Stimulated activated CD8-positive, alpha-beta memory T cell treated with anti-CD3 and anti-CD28 coated beads, Interleukin-4, amount 100 ng/mL, for 24 hours (primary cell): ENCODE measurements around the gene FOXK2.

Source experiments
- DNase-seq: peaks from one replicate; pipeline ENCODE4 v3.0.0-alpha.2; 2020; ENCODE audit warnings: low read depth

FOXK2 gene

DNA sequence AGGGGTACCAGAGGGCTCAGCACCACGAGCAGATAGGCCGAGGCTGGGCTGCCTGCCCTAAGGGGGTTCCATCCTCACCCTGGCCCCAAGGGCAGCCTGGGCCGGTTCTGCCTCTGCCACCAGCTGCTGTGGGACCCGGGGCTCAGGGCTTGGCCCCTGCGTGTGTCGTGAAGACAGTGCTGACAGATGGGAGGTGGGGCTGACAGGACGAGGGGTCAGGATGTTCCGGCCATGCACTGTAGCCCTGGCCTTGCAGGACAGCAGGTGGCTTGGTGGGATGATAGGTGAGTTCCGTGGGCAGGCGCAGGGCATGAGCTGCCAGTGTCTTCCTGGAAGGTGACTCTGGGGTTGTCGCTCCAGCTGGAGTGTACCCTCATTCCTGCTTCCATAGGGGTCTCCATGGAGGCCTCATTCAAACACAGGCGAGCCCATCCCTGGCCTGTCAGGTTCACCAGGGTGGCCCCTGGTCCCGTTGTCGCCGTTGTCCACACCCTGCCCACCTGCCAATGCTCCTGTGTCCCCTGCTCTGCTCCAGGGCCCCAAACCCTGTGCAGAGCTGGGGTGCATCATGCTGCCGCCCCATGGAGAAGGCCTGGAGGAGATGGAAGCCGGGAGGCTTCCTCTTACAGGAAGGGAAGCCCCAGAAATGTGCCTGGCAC, 71.5 kb downstream of the FOXK2 start:
- DNase-seq = no peak

DNA sequence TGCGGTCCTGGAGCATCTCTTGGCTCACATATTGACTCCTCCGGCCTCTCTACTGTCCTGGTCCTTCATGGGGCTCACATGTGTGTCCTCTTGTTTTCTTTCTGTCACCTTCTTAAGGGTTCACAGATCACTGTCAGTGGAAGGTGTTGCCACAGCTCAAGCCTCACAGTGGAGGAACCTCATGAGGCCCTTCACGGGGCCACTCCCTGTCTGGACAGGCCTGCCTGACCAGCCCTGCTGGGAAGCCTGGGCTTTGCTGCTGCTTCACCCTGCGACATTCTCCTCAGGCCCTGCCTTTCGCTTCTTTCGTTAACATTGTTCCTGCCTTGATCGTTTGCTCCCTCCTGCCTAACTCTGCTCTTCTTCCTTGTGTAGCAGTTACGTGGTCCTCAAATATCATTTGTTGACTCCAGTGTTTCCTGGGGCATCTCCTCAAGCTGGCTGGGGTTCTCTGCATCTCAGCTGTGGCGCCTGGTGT, 72.8 kb downstream of the FOXK2 start:
- no peak for DNase-seq

DNA sequence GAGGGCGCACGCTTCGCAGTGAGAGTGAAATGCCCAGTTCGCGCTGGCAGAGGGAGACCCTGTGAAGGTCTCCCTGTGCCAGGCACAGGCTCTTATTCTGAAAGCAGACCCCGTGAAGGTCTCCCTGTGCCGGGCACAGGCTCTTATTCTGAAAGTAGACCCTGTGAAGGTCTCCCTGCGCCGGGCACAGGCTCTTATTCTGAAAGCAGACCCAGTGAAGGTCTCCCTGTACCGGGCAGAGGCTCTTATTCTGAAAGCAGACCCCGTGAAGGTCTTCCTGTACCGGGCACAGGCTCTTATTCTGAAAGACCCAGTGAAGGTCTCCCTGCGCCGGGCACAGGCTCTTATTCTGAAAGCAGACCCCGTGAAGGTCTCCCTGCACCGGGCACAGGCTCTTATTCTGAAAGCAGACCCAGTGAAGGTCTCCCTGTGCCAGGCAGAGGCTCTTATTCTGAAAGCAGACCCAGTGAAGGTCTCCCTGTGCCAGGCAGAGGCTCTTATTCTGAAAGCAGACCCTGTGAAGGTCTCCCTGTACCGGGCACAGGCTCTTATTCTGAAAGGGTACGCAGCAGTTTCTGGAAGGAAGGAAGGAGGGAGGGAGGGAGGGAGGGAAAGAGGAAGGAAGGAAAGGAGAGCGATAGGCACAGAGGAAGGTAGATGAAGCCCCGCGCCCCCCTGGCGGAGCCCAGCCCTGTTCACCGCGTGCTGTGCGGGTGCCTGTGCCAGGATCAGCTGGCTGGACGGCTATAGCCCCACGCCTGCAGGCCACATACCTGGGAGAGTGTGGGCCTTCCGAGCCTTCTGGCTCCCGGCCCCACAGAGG, 73.4 kb downstream of the FOXK2 start:
- no peak for DNase-seq

DNA sequence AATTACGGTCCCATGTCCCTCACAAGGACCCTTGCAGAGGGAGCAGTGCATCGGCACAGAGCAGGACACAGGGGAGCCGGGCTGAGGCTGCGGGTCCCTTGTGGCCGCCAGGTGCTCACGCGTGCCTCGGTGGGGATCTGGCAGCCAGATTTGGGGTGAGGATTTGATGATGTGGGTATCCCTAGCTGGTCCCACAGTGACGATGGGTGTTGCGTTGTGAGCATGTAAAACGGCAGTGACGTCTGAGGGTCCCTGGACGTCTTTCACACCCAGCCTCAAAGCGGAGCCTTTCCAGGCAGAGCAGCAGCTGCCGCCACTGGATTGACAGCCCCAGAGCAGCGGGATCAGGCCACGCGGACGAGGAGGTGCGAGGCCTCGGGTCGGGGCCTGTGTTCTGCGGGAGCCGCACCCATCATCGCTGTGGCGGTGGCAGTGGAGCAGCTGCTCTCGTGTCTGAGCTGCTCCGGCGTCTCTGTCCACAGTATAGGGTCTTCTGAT, 74.1 kb downstream of the FOXK2 start:
- DNase-seq = no peak

DNA sequence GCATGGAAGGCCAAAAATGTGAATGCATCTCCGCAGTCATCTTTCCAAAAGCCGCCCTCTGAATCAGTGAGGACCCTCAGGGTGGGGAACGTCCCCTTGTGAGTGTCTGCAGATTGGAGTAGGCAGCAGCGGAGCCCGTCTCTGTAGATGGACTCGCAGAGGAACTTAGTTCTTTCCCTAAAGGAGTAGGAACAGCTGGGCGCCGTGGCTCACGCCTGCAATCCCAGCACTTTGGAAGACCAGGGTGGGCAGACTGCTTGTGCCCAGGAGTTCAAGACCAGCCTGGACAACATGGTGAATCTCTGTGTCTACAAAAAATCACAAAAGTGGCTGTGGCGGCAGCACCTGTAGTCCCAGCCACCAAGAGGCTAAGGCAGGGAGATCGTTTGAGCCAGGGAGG, 75.0 kb downstream of the FOXK2 start:
- DNase-seq = no peak

DNA sequence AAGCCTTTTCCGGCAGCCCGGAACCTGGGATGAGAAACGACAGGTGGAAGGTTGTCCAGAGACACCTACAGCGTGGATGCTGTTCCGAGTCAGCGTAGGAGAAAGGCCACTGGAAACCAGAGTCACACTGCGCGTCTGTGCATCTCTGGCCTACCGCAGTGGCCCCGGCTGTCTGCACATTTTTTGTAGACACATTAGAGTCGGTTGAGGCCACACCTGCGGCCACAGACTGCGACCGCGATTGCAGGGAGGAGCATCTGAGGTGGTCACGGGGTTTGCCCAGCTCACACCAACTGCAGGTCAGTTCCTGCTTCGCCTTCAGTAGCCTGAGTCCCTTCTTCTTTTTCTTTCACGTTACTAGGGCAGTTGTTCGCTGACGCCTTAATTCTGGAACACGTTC, 76.4 kb downstream of the FOXK2 start:
- no peak for DNase-seq

DNA sequence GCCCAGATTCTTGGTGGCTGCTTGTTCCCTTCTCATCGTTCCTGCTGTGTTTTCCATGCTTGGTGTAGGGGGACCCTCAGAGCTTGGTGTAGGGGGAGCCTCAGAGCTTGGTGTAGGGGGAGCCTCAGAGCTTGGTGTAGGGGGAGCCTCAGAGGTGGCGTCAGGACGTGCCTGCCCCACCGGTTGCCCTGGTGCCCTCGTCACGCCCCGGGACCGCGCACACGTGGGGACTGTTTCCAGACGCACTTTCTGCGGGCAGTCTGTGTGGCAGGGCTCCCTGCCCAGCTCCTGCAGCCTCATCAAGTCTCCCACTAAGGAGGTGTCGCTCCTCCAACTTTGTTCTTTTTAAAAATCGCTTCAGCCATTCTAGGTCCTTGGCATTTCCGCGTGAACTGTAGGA, 76.8 kb downstream of the FOXK2 start:
- no peak for DNase-seq

DNA sequence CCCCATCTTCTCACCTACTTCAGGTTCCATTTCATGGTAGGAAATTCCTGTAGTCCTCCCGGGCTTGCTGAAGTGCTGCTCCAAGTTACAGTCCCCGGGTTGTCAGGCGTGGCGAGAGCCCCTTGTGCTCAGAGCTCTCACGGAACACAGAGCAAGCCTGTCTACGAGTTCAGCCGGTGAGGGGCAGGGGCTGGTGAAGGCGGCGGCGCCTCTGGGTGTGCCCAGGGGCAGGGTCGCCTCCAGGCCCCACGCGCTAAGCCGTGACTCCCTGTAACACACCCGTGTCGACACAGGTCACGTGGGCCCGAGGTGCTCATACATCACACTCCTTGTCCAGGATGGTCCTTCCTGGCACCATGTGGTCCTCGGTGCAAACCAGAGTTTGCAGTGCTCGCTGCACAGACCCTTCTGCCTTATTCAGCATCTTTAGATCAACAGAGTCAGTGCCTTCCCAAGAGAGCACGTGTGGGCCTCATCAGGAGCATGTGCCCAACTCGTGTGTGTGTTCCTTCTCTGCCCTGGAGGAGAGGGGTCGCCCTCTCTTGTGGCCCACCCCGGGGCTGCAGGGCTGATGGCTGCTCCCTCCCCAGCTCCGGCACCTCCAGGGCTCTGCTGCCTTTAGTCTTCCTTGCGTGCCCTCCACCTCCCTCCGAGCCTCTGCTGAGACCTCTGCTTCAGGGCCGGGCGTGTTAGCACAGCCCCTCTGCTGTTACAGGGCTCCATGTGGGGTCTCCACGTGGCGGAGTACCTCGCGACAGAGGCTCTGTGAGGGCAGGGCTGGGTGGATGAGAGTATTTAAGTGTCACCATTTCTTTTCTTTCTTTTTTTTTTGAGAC, 77.5 kb downstream of the FOXK2 start:
- DNase-seq = no peak

DNA sequence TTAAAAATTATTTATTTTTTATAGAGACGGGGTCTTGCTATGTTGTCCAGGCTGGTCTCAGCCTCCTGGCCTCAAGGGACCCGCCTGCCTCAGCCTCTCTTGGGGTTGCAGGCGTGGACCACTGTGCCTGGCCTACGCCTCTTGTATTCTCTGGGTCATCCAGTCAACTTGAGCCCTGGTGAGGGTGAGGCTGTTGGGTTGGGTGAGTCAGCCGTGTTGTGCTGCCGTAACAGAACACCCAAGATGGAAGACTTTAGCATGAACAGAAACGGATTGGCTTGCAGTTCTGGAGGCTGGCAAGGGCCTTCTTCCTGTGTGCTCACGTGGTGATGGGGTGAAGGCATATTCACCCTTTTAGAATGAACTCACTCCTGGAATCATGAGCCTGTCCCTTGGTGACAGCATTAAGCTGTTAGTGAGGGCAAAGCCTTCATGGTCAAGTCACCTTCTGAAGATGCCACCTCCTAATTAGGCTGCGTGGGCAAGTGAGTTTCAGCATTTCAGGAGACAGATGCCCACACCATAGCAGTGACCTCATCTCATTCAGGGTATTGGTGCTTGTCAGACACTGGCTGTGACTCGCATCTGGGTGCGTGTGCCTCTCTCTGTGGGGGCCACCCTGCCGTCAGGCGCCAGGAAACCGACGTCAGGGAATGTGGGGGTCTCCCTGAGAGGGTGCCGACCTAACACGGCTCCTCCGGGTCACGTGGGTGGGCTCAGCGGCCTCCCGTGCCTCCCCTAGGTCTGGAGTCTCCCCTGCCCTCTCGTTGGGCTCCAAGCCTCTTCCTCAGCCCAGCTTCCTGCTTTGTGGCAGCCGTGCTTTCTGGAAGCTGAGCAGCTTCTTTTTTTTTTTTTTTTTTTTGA, 79.0 kb downstream of the FOXK2 start:
- DNase-seq = no peak

DNA sequence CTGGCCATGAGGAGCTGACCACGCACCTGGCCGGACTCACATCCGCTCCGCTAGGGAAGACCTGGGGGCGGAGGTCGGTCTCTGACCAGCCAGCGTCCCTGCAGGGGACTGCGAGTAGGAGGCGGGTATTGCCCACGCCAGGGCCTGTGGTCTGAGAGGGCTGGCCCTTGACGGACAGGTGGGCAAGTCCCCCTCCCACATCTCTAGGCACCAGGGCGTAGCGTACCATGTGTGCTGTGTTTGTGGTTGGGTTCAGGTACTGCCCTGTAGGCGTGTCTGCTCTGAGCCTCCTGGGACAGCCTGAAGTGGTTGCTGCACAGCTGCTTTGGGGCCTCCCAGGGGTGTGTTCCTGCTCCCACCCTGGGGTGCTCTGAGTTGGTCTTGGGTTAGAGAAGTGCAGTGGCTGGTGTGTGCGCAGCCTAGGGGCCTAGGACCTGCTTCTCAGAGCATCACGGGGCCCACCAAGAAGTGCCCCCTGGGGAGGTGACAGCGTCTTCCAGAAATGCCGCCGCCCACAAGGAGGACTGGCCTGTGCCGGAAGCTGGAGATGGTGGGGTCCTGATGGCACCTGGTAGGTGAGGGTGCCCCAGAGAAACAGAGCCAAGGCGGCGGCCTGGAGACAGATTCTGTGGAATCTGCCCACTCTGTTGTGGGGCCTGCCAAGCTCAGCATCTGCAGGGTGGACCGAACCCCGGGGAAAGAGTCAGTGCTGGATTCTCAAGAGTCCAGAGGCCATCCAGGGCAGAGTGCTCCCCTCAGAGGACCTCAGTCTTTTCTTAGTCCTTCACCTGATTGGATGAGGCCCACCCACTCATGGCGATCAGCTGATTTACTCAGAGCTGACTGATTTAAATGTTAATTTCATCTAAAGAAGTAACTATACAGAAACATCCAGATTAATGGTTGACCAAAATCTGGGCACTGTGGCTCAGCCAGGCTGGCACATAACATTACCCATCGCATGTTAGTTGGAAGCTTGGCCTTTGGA, 80.4 kb downstream of the FOXK2 start:
- DNase-seq = no peak

DNA sequence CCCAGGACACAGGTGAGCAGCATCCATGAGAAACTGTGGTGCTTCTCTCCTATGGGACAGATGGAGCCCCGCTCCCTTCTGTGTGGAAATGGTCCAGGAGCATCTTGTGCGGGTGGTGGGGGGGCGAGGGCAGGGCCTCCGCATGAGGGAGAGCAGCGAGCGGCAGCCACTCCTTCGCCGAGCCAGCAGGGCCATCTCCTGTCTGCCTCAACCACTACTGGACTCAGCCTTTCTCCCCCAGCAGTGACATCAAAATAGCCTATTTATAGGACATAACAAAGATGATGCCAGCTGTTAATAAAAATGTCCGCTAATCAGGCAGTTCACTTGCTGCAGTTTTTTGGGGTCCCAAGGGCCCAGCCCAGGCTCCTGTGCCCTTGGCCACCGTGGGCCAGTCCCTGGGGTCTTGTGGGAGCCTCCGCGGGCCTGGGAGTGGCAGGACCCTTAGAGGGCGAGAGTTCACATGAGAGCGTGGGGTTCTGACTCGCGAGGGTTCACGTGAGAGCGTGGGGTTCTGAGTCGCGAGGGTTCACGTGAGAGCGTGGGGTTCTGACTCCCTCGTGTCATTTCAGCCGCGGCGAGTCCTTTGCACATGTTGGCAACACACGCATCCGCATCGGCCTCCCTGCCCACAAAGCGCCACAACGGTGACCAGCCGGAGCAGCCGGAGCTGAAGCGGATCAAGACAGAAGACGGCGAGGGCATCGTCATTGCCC, 81.4 kb downstream of the FOXK2 start:
- DNase-seq = no peak

DNA sequence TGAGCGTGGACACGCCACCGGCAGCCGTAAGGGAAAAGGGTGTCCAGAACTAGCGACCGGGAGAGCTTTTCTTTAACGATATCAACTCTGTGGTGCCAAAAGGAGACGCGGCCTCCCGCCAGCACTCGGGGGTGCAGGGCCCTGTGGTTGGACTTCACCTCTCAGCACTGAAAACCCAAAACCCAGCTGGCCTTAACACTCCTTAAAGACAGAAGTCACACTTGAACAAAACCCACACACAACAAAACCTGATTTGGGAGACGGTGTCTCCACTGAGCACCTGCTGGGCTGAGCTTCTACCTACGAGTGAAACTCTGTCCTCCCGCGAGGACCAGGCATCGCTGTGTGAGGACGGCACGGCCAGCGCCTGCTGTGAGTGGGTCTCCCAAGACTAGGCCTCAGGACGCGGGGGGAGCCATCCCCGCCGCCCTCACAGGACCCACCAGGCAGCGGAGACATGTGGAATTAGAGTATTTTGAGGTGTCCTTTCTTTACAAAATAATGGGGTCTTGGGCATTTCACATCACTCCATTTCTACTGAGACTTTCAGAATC, 82.0 kb downstream of the FOXK2 start:
- no peak for DNase-seq

DNA sequence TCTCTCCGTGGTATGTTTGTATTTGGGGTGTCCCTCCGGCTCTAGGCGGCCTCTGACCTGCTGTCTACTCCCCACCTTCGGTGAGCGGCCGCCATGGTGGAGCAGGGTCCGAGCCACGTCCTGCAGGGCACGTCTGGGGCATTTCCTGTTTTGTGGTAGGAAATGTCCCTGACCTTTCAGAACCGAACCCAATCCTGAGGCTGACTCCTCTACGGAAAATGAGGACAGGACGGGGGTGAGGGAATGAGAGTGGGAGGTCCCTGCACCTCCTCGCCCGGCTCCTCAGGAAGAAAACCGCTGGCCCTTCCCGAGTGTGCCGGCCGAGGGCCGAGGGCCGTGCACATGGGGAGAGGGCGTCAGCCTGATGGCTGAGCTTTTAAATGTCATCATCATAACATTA, 83.0 kb downstream of the FOXK2 start:
- DNase-seq = no peak

DNA sequence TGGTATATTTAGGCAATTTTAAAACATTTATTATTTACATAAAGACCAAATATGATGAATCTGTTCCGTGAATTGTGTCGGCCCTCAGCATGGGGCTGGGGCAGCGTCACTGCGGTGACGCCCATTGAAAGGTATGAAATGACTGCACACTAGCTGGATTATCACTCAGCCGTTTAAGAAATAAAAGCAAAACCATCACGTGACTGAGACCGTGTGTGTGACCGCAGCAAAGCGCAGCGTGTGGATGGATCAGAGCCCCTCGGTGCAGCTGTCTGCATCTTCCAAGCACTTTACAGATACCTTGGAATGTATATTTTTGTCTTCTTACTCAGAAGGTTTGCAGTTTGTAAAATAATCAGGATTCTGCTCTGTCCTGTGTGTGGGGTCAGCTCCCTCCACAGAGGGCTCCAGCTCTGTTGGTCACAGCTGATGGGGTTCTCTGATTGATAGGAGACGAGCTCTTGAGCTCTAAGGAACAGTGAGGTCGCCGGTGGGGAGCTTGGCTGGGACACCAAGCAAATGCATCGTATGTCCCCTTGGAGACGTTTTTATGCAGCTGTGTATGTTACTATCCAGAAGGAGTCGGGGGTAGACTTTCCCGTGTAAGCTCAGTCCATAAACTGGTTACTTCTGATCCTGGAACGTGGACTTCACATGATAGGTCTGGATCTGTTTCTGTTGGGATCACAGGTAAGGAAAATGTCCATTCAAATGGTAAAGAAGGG, 83.6 kb downstream of the FOXK2 start:
- no peak for DNase-seq

DNA sequence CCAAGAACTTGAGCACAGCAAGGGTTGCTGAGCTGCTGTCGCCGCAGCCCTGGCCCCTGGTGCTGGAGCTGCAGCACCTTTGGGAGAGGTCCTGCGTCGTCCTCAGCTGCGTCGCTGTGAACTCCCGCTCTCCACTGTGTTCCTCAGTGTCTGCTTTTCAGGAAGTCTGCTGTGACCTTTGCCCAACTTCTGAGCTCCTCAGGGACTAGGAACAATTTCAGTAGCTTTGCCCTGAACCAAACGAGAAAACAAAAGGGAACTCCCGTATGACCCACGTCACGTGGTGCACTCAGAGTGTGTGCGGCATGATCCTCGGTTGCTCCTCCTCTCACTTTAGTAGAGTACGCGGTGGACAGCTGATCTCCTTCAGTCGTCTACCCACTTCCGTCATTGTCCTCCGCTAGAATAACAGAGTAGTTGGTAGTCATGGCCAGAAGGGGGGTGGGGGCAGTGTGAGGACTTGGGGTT, 84.5 kb downstream of the FOXK2 start:
- no peak for DNase-seq

DNA sequence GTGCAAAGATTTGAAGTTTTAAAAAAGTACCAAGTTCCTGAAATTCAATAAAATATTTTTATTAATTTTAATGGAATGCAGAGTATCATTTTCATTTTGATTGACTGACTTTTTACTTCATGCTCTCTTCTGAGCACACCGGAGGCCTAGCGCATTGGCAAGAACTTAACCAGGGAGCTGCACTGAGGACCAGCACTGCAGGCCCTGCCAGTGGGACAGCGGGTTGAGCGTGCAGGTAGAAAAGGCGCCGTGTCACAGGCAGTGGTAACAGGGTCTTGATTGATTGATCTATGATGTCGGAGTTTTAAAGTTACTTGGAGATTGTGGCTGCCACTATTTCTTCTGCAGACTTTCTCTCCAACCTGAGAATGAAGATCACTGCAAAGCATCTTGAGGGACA, 85.0 kb downstream of the FOXK2 start:
- DNase-seq = no peak

DNA sequence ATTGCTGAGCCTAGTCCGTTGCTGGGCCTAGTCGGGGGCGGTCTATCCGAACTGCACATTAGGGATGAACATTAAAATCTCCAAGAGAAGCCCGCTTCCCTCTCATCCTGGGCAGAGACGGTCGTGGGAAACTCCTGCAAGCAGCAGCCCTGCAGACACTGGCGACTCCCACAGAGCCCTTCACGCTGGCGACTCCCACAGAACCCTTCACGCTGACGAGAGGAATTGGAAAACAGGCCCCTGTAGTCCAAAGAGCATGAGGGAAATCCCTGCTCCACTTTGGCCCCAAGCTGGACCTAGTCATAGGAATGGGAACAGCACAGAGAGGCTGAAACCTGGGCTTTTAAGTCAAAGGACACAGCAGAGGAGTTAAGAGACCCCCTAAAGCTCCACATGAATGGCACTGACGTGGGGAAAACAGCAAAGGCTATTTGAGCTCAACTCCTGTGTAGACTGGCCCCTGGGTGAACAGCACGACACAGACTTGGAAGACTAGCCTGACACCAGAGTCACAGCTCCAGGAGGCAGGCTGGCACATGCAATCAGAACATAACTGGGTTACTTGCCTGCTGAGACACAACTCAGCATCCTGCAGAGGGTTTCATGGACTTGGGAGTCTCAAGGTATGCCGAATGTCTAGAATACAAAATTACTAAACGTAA, 86.5 kb downstream of the FOXK2 start:
- no peak for DNase-seq

DNA sequence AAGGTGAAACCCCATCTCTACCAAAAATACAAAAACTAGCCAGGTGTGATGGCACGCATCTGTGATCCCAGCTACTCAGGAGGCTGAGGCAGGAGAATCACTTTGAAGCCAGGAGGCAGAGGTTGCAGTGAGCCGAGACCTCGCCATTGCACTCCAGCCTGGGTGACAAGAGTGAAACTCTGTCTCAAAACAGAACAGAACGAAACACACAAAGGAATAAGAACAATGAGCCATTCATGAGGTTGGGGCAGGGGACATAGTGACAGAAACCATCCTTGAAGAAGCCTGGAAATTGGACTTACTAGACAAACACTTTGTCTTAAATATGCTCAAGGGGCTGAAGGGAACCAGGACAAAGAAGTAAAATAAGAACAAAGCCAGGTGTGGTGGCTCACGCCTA, 89.3 kb downstream of the FOXK2 start:
- DNase-seq = no peak
